Fibroblast of skin of abdomen (primary cell): Measurements from ENCODE around the gene ZFPL1. TPM values are rescaled to one million over a fixed set of nuclear protein-coding genes. Genes with fewer than 3 reads are reported as not detected.

Experiments used
- DNase-seq: peaks from one replicate; pipeline ENCODE4 v3.0.0-alpha.2; 2013
- polyA plus RNA-seq, 2 experiments: library from polyadenylated mRNA; unstranded; fragments of 120-200 nt; gene quantifications; one replicate each; pipeline ENCODE4 v1.2.1, GENCODE V29; 2013; ENCODE audit not compliant: insufficient read length in 2 of 2

The ZFPL1 gene
- polyA plus RNA-seq (2013, experiment 1 of 2; ENCODE audit: insufficient read length) = 44.9 TPM
- 49.7 TPM for polyA plus RNA-seq (2013, experiment 2 of 2; ENCODE audit: insufficient read length)

DNA sequence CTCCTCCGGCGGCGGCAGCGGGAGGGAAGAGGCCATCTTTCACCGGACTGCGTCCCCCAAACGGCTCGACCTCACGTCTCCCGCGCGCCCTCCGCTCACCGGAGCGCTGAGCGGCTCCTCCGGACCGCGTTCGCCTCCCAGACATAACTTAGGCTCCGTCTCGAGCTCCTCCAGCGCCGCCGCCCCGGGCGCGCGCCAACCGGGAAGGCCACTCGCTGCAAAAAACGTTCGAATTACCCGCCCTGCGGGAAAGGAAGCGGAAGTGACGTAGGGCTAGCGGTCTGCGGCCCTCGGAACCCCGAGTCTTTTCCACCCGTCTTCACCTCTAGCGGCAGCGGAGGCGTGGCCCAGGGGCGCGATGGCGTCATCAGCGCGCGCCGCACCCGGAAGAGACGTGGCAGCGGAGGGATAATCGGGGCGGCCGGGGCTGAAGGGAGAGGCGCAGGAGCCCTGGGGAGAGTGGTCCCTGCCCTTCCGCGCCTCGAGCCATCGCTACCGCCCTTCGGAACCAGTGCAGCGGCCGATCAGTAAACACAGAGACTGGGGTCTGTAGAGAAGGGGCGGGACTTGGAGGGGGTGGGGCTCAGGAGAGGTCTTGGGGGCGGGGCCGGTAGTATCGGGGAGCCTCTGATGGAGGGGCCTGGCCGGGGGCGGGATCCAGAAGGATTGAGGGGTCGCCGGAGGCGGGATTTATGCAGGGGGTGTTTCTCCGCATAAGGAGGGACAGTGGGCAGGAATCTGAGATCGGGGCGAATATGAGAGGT lies at the start of gene ZFPL1, which contains the start of gene CDCA5:
TSS of gene ZFPL1 (plus strand) at position 389 of the 764 bp plus-strand sequence. CDS start 477 bp downstream, outside the sequence.
TSS of gene CDCA5 (minus strand) at position 207 of the 764 bp plus-strand sequence. CDS start at position 145, 62 bp downstream.
- DNase-seq = peak; percentile 96

DNA sequence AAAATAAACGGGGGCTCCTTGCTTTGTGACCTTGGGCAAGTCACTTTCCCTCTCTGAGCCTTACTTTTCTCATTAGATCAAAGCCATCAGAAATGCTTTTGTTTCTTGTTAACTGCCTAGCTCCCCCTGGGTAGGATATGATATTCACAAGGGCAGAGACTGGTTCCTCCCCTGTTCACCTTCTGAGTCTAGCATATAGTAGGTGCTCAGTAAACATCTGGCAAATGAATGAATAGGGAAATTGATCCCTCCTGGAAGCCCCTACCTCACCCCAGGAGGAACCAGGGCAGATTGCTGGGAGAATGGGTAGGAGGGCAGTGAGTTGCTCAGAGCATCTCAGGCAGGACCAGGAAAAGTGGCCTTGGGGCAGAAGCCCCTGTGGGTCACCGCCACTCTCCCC lies 49.6 kb upstream of the ZFPL1 start:
- no peak for DNase-seq

DNA sequence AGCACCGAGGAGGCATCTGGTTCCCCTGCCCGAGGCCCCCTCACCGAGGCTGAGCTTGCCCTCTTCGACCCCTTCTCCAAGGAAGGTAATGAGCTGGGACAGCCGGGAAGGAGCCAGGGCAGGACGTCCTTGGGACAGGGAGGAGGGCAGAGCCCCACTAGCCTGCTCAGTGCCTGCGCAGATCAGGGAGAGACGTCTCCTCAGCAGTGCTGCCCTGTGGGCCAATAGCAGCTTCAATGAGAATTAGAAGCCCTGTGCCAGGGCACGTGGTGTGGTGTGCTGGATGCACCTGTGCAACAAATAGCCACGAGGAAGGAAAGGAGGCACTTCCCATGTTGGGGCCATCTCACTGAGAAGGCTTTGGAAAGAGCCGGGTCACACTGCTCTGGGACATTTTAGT lies 48.4 kb upstream of the ZFPL1 start:
- DNase-seq = no peak

DNA sequence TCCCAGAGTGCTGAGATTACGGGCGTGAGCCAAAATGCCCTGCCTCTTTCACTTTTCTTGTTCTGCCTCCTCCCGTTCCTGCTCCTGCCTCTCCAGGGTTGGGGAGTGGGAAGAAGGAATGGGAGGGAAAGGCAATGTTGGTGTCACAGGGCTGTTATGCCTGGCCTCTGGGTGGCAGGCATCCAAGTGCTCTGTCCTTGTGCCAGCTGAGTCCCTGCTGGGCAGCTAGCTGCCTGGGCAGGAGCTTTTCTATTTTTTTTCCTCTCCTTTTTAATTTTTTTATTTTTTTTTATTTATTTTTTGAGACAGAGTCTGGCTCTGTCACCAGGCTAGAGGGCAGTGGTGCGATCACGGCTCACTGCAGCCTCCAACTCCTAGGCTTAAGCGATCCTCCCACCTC lies 47.1 kb upstream of the ZFPL1 start:
- no peak for DNase-seq

DNA sequence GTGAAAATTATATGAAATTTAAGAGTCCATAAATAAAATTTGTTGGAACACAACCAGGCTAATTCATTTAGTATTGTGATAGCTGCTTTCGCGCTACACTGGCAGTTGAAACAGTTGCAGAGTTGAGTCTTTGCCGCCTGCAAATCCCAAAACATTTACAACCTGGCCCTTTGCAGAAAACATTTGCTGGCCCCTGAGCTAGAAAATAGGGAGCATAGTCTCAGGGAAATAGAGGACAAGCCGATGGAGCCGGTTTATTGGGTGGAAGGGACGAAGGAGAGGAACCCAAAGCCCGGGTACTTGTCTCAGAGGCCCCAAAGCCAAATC lies 43.5 kb upstream of the ZFPL1 start:
- no peak for DNase-seq

DNA sequence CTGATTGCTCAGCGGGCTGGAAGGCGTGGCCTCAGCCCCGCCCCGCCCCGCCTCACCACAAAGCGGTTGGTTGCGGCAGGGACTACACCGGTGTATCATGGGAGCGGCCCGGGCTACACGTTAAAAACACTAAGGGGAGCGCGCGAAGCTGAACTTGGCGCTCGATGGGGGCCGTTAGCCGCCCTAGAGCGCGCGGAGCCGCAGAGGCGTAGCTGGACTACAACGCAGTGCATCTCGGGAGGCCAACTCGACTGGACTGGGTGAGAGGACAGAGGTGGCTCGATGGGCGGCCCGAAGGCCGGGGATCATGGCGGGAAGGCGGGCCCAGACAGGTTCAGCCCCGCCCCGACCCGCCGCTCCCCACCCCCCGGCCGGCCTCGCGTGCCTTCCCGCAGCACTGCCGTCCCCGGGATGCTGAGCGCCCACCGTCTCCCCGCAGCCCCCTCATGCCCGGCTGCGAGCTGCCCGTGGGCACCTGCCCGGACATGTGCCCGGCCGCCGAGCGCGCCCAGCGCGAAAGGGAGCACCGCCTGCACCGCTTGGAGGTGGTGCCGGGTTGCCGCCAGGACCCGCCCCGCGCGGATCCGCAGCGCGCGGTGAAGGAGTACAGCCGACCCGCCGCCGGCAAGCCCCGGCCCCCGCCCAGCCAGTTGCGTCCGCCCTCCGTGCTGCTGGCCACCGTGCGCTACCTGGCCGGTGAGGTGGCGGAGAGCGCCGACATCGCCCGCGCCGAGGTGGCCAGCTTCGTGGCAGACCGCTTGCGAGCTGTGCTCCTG lies 43.0 kb upstream of the ZFPL1 start, which contains the start of gene SAC3D1:
TSS of gene SAC3D1 (plus strand) at position 364 of the 776 bp plus-strand sequence. CDS start at position 447, 83 bp downstream.
- peak; percentile 94 for DNase-seq

DNA sequence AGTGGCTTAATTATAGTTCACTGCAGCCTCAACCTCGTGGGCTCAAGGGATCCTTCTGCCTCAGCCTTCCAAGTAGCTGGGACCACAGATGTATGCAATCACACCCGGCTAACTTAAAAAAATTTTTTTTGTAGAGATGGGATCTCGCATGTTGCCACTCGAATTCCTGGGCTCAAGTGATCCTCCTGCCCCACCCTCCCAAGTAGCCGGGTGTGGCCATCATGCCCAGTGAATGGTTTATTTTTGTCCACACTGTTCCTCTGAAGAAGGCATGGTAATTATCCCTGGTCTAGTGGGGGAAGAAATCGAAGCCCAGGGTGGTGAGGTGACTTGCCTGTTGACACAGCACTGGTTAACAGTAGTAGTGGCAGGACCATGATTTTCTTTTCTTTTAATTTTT lies 41.1 kb upstream of the ZFPL1 start:
- DNase-seq = no peak

DNA sequence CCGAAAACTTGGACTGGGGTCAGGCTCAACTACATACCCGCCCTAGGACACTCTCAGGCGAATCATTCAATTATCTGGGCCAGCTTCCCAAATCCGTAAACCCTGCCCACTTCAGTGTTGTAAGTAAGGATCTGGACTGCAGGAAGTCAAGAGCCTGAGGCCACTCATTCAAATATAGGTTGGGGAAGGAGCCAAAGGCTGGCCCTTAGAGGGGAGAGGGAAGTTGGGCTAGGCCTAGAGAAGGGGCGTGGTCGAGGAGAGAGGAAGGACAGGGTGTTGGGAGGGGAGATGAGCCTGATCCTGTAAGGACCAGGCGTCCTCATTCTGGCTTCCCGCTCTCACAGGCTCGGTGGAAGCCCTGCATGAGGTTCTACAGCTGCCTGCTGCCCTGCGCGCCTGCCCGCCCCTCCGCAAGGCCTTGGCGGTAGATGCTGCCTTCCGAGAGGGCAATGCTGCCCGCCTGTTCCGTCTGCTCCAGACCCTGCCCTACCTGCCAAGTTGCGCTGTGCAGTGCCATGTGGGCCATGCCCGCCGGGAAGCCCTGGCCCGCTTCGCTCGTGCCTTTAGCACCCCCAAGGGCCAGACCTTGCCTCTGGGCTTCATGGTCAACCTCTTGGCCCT lies 40.0 kb upstream of the ZFPL1 start:
- DNase-seq = peak; percentile 8

DNA sequence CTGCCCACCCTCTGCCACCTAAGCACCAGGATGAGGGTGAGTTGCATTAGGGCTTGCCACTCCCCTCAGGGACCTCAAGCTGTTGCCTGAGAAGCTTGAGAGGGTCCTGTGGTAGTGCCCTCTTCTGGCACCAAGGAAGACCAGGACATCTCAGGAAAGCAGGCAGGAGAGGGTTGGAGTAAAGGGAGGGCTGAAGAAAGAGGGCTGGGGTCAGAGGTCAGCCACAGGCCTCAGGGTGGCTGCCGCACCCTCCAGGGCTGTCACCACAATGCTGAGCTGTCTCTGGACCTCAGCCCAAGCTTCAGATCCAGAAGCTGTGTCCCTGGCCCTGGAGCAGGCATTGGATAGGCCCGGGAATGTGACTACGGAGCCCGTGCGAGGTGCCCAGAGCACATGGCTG lies 39.0 kb upstream of the ZFPL1 start:
- no peak for DNase-seq

DNA sequence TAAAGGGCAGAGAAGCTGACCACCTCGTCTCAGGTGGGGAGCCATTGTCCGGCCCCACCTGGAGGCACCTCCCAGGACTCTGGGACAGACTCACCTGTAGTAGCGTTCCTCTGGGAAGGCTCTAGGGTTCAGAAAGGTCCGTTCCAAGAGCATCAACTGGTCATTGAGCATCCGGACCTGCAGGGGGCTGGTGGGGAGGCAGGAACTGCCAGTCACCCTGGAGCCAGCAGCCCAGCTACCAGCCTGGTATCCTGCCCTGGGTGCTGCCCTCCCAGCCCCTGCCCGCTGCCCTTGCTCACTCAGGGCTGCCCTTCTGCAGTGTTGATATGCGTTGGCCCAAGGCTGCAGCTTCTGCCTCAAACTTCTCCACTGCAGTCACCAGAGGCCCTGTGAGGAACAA lies 38.3 kb upstream of the ZFPL1 start:
- DNase-seq = no peak

DNA sequence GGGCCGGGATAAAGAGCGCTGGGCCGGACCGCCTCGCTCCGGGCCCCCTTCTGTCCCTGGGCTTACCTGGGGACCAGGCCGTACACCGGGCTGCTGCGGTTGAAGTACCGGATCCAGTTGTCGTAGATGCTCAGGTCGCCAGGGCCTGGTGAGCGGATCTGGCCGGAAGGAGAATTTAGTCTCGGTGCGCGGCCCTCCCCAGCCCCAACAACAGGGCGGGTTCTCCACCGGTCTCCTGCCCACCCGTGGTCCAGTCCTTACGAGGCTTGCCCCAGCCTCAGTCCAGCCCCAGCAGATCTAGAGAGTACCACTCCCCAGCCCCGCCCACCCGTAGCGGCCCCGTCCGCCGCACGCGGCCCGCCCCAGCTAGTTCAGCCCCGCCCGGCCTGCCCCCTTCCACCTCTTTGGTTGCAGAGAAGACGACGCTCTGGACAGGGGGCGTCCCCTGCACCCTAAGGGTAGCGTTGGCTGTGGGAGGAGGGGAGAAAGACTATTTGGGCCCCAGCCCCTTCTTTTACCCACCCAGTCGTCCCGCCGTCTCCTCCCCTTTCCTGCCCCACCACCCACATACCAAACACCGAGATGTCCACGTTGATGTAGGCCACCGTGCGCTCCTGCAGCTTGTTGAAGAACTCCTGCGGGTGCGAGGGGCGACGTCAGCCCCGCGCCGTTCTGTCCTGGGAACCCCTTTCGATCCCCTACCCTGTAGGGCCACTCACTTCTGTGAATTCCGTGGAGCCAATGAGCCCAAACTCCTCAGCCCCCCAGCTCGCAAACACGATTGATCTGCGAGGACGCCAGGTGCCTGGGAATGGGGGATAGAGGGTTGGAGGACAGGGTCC lies 36.2 kb upstream of the ZFPL1 start:
- peak; percentile 14 for DNase-seq

DNA sequence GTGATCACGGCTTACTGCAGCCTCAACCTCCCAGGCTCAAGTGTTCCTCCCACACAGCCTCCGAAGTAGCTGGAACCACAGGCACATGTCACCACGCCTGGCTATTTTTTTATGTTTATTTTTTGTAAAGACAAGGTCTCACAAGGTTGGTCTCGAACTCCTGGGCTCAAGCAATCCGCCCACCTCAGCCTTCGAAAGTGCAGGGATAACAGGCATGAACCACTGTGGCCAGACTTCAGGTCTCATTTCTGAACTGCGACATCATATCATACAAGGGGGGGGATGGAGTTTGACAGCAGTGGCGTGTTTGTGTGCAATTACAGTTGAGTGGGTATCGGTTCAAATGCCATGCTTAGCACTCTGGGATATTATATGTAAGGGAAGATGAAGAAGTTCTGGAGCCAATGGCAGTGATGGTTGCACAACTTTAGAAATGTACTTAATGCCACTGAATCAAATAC lies 32.6 kb upstream of the ZFPL1 start:
- DNase-seq = no peak

DNA sequence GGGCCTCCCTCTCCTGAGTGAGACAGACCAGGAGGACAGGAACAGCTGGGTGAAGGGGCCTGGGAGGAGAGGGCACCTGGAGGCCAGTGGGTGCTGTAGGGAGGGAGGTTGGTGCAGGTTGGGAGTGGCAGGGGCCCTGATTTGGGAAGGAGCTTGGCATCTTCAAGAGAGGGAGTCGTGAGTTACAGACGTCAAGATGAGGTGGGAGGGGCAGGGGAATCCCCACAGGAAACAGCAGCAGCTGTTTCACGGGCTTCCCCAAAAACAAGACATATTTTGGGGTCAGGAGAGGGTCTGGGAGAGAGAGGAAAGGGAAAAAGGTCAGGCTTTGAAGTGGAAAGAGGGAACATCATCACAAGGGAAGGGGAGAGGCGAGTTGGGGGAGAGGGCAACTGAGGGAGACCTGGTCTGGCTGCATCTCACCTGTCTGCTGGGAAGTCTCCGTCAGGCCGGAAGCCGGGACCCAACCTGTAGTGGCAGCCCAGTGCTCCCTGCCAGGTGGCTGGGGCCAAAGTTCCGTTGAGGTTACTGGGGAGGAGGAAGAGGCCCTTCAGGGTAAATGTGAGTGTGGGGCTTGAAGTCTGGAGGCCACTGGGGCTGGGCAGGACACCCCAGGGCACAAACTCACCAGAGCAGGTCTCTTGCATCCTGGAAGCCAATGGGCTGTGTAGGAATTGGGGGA lies 30.1 kb upstream of the ZFPL1 start:
- no peak for DNase-seq

DNA sequence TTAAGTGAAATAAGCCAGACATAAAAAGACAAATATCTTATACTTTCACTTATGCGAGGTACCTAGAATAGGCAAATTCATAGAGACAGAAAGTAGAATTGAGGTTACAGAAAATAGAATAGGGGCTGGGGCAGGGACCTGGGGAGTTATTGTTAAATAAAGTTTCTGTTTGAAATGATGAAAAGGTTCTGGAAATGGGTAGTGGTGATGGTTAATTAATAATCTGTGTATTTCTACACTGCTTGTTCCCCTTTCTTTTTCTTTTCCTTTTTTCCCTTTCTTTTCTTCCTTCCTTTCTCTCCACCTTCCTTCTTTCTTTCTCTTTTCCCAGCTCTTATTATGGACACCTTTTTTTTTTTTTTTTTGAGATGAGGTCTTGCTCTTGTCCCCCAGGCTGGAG lies 28.5 kb upstream of the ZFPL1 start:
- DNase-seq = no peak

DNA sequence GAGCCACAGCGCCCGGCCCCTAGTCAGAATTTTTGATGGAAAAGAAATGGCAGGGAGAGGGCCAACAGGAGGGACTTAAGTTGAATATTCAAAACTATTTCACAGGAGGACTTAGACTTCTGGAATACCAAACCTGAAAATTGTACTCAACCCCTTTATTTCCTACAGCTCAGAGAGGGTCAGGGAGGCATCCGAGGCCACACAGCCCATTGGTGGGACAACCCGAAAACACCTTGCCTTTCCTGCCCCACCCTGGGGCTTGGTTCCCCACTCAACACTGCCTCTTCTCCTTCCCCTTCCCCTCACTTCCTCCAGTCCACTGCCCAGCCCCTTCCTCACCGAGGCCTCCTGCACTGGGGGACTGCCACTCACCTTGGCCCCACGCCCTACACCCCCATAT lies 27.0 kb upstream of the ZFPL1 start:
- DNase-seq = no peak

DNA sequence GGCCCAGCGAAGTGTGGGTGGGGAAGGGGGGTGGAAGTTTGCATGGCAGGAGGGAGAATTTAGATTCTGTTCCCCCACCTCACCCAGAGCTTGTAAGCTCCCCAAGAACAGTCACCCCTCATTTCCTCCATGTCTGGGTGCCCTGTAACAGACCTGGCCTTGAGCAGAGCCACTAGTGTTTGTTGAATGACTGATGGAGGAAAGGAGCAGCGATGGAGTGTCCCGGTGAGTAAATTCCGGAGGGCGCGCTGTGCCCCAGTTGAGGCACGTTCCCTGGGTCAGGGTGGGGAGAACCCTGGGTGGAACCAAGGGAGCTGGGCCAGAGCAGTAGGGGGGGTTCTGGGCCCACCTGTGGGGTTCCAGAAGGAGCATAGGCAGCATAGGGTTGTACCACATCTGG lies 26.5 kb upstream of the ZFPL1 start:
- no peak for DNase-seq

DNA sequence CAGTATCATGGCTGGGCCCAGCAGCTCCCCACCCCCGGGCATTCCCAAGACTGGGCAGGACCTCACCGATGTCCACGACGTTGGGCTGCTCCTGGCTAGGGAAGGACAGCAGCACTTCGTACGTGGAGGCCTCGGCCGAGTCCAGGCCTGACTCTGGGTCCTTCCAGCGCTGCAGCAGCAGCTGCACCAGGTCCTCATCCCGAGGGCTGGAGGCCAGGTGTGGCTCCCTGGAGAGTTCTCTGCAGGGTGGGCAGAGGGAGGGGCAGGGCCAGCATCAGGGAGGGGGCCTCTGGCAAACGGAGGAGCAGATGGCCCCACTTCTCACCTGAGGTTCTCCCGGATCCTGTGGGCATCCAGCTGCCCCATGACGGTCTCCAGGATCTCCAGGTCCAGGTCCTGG lies 26.0 kb upstream of the ZFPL1 start:
- no peak for DNase-seq

DNA sequence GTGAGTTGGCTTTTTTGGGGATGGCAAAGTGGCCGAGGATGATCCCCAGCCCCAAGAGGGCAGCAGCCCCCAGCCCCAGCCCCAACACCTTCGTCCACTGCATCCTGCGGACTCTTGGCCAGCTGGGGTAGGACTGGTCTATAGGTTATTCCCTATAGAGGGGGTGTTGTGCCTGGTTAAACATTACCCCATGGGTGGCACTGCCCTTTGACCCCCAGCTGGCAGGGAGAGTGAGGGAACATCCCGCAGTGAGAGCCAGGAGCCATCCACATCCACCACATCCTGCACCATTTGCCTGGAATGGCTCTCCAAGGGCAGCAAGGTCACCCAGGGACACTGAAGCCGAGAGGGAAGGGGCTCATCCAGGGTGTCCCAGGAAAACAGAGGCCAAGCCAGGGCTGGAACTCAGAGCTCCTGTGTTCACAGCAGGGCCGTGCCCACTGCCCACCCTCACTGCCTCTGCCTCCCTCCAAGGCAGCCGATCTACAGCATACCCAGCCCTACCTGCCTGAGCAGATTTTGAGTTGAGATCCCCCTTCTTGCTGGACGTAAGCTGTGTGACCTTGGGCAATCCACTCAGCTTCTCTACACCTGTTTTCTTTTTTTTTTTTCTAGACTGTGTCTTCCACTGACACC lies 25.5 kb upstream of the ZFPL1 start, which contains the start of gene NAALADL1:
TSS of gene NAALADL1 (minus strand) at position 135 of the 636 bp plus-strand sequence. CDS start at position 103, 32 bp downstream.
- no peak for DNase-seq

DNA sequence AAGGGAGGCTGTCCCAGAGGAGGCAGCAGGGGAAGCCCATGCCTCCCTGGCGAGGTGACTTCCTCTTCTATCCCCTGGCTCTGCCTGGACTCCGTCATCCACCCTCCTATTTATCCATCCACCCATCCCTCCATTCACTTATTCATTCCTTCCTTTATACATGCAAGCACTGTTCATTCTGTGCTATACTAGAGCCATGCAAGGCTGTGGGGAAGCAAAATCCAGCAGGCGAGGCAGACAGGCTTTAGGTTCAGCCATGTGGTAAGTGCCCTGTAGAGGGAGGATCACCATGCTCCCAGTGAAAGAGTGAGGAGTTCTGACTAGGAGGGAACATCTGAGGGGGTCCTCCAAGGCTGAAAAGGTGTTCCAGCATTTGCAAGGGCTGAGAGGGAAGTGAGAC lies 24.5 kb upstream of the ZFPL1 start:
- DNase-seq = no peak

DNA sequence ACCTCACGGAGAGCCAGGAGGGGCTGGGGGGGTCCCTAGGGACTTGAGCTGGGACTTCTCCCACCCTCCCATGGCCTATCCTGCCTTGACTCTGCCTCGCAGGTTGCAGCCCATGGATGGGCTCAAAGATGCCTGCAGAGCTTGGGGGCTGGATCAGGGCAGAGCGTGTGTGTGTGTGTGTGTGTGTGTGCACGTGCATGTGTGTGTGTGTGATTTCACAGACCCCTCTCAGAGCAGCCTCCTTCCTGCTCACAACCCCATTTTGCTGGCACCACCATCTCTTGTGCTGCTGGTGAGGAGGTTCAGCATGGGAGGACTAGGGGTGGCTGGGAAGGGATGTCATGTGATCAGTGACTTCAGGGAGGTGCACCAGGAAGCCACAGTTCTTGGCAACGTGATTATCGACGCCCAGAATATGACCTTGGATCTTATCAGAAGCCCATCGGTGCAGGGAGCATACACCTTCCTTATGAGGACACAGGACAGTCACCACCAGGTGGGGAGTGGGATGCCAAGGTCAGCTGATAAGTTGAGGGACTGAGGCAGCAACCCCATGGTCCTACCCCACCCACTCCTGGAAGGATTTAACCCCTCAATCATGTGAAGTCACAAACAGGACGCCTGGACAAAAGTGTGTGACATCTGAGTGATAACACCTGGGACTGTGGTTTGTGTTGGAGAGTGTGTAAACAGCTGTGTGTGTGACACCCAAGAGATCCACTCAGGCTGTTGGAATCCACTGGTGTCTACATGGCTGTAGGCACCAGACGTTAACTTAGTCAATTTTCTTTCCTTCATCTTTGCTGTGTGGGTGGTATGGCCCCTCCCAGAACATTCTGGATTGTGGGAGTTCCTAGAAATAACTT lies 23.8 kb upstream of the ZFPL1 start:
- DNase-seq = no peak
